Activated naive CD4-positive, alpha-beta T cell treated with anti-CD3 and anti-CD28 coated beads, Interleukin-2, amount 50 U/mL, for 24 hours (primary cell): ENCODE data around the gene ZFAND2B.
"Not testable (repeated sequence)": the region's sequence is repeated elsewhere in the genome, so short reads cannot be mapped to it uniquely, and the experiment has no call there.

Experiments
- H3K27ac Mint-ChIP-seq: one replicate; pipeline ENCODE4 v1.8.0; 2021; ENCODE audit warnings: mild to moderate bottlenecking, mixed read lengths
- H3K27me3 Mint-ChIP-seq: one replicate; pipeline ENCODE4 v1.8.0; 2021; ENCODE audit warnings: mixed read lengths
- H3K36me3 Mint-ChIP-seq: one replicate; pipeline ENCODE4 v1.8.0; 2021; ENCODE audit warnings: mixed read lengths
- H3K4me1 Mint-ChIP-seq: one replicate; pipeline ENCODE4 v1.8.0; 2021; ENCODE audit warnings: mixed read lengths
- H3K4me3 Mint-ChIP-seq: one replicate; pipeline ENCODE4 v1.8.0; 2021; ENCODE audit warnings: mild to moderate bottlenecking, mixed read lengths
- H3K9me3 Mint-ChIP-seq: one replicate; pipeline ENCODE4 v1.8.0; 2021; ENCODE audit warnings: mixed read lengths

Gene ZFAND2B

GRCh38 chr2:219247678-219248642 is 41.4 kb downstream of the ZFAND2B start:
- Mint-ChIP-seq H3K27ac (peak overlapping the region; percentile 74), H3K27me3 (no peaks in the 10 kb centered on the region), H3K4me3 (peak overlapping the region; percentile 68), H3K36me3 (peaks cover 16% of the 10 kb centered on the region), H3K9me3 (no peaks in the 10 kb centered on the region), H3K4me1 (peaks cover 82% of the 10 kb centered on the region)

- Mint-ChIP-seq H3K36me3 (peaks cover 16% of the 10 kb centered on the region), H3K4me1 (peaks cover 79% of the 10 kb centered on the region)
Measured at GRCh38 chr2:219248845-219249202, 42.2 kb downstream of the ZFAND2B start.

GRCh38 chr2:219249203-219249980 is 42.8 kb downstream of the ZFAND2B start:
- H3K4me1 Mint-ChIP-seq: peaks cover 75% of the 10 kb centered on the region
- no peaks in the 10 kb centered on the region for H3K9me3 Mint-ChIP-seq
- peak overlapping the region; percentile 85 for H3K4me3 Mint-ChIP-seq
- no peaks in the 10 kb centered on the region for H3K27me3 Mint-ChIP-seq
- peak overlapping the region; percentile 86 for H3K27ac Mint-ChIP-seq
- H3K36me3 Mint-ChIP-seq: peaks cover 16% of the 10 kb centered on the region

More at GRCh38 chr2:219248845-219249202, 42.2 kb downstream of the ZFAND2B start:
- Mint-ChIP-seq H3K4me3 (peak overlapping the region; percentile 85), H3K27me3 (no peaks in the 10 kb centered on the region), H3K9me3 (no peaks in the 10 kb centered on the region), H3K27ac (peak overlapping the region; percentile 86)

GRCh38 chr2:219250049-219250781 is 43.6 kb downstream of the ZFAND2B start:
- Mint-ChIP-seq H3K27me3 (no peaks in the 10 kb centered on the region), H3K27ac (peak overlapping the region; percentile 86), H3K36me3 (peaks cover 16% of the 10 kb centered on the region), H3K9me3 (no peaks in the 10 kb centered on the region), H3K4me1 (peaks cover 71% of the 10 kb centered on the region), H3K4me3 (peak overlapping the region; percentile 85)

- H3K4me3 Mint-ChIP-seq: peak overlapping the region; percentile 87
- no peaks in the 10 kb centered on the region for H3K27me3 Mint-ChIP-seq
- peaks cover 70% of the 10 kb centered on the region for H3K4me1 Mint-ChIP-seq
- H3K36me3 Mint-ChIP-seq: peaks cover 16% of the 10 kb centered on the region
- H3K27ac Mint-ChIP-seq: peak overlapping the region; percentile 96
- H3K9me3 Mint-ChIP-seq: no peaks in the 10 kb centered on the region
Measured at GRCh38 chr2:219251656-219252055, 45.1 kb downstream of the ZFAND2B start.

GRCh38 chr2:219252084-219252483 is 45.5 kb downstream of the ZFAND2B start:
- Mint-ChIP-seq H3K4me3 (peak overlapping the region; percentile 87), H3K9me3 (no peaks in the 10 kb centered on the region), H3K27me3 (no peaks in the 10 kb centered on the region), H3K27ac (peak overlapping the region; percentile 96), H3K36me3 (peaks cover 16% of the 10 kb centered on the region), H3K4me1 (peaks cover 66% of the 10 kb centered on the region)

GRCh38 chr2:219252570-219252899 is 46.0 kb downstream of the ZFAND2B start:
- Mint-ChIP-seq H3K4me1 (peaks cover 62% of the 10 kb centered on the region), H3K9me3 (no peaks in the 10 kb centered on the region), H3K27me3 (no peaks in the 10 kb centered on the region), H3K27ac (peak overlapping the region; percentile 96), H3K36me3 (peaks cover 16% of the 10 kb centered on the region), H3K4me3 (peak overlapping the region; percentile 87)

- Mint-ChIP-seq H3K27ac (peak within 1 kb of the TSS; percentile 96), H3K27me3 (no peaks in the 10 kb centered on the region), H3K9me3 (no peaks in the 10 kb centered on the region), H3K4me1 (peaks cover 56% of the 10 kb centered on the region), H3K36me3 (peaks cover 16% of the 10 kb centered on the region), H3K4me3 (peak within 1 kb of the TSS; percentile 87)
Measured at GRCh38 chr2:219252900-219253752, 46.5 kb downstream of the ZFAND2B start, which contains the start of gene TUBA4B. TUBA4B (plus strand) TSS chr2:219253243; CDS start chr2:219253408, 165 bp downstream.

GRCh38 chr2:219253753-219254589 is 47.4 kb downstream of the ZFAND2B start, which contains the start of gene TUBA4A:
TUBA4A (minus strand) TSS chr2:219253918; CDS start chr2:219253858, 60 bp downstream.
- peaks cover 16% of the 10 kb centered on the region for H3K36me3 Mint-ChIP-seq
- H3K9me3 Mint-ChIP-seq: no peaks in the 10 kb centered on the region
- H3K4me1 Mint-ChIP-seq: peaks cover 47% of the 10 kb centered on the region
- peak within 1 kb of the TSS; percentile 97 for H3K27ac Mint-ChIP-seq
- no peaks in the 10 kb centered on the region for H3K27me3 Mint-ChIP-seq
- peak within 1 kb of the TSS; percentile 87 for H3K4me3 Mint-ChIP-seq

GRCh38 chr2:219254590-219255201 is 48.1 kb downstream of the ZFAND2B start:
- H3K4me1 Mint-ChIP-seq: peaks cover 40% of the 10 kb centered on the region
- no peaks in the 10 kb centered on the region for H3K9me3 Mint-ChIP-seq
- H3K27ac Mint-ChIP-seq: peak overlapping the region; percentile 97
- no peaks in the 10 kb centered on the region for H3K27me3 Mint-ChIP-seq
- H3K36me3 Mint-ChIP-seq: peaks cover 13% of the 10 kb centered on the region
- peak overlapping the region; percentile 87 for H3K4me3 Mint-ChIP-seq

GRCh38 chr2:219258942-219259341 is 52.4 kb downstream of the ZFAND2B start:
- not testable (repeated sequence) for H3K9me3 Mint-ChIP-seq, H3K36me3 Mint-ChIP-seq, H3K4me3 Mint-ChIP-seq, H3K27ac Mint-ChIP-seq, H3K4me1 Mint-ChIP-seq, H3K27me3 Mint-ChIP-seq
